Activated CD8-positive, alpha-beta memory T cell treated with anti-CD3 and anti-CD28 coated beads for 48 hours (primary cell): ENCODE data around the gene RARG.
"Not testable (repeated sequence)": the region's sequence is repeated elsewhere in the genome, so short reads cannot be mapped to it uniquely, and the experiment has no call there.

Source experiments
- DNase-seq, 3 experiments: peaks; one replicate each; pipeline ENCODE4 v3.0.0-alpha.2; 2020; ENCODE audit warnings: low read depth in 2 of 3, low spot score in 2 of 3

The RARG gene

DNA sequence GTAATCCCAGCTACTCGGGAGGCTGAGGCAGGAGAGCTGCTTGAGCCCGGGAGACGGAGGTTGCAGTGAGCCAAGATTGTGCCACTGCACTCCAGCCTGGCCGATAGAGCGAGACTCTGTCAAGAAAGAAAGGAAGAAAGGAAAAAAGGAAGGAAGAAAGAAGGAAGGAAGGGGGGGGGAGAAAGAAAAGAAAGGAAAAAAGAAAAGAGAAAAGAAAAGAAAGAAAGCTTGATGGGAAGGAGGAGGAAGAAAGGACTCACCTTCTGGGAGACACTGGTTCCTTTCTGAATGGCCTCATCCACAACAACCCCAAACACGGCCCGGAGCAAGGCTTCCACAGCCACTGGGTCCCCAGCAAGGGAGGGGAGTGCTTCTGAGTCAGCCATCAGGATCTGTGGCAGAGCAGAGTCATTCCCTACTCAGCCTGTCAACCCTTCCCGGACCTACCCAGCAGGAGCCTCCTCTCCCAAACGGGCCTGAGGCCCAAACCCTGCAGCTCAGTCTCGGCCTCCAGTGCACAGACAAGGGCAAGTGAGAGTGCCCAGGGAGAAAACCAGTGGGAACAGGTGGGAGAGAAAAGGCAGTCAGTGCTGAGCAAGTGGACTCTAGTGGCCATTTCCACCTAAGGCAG, 58.8 kb downstream of the RARG start:
- DNase-seq: no peak

- DNase-seq: no peak
Observed at GRCh38 chr12:53172352-53172751, 59.7 kb downstream of the RARG start.

- DNase-seq: no peak
Observed at GRCh38 chr12:53171725-53172329, 60.2 kb downstream of the RARG start.

DNA sequence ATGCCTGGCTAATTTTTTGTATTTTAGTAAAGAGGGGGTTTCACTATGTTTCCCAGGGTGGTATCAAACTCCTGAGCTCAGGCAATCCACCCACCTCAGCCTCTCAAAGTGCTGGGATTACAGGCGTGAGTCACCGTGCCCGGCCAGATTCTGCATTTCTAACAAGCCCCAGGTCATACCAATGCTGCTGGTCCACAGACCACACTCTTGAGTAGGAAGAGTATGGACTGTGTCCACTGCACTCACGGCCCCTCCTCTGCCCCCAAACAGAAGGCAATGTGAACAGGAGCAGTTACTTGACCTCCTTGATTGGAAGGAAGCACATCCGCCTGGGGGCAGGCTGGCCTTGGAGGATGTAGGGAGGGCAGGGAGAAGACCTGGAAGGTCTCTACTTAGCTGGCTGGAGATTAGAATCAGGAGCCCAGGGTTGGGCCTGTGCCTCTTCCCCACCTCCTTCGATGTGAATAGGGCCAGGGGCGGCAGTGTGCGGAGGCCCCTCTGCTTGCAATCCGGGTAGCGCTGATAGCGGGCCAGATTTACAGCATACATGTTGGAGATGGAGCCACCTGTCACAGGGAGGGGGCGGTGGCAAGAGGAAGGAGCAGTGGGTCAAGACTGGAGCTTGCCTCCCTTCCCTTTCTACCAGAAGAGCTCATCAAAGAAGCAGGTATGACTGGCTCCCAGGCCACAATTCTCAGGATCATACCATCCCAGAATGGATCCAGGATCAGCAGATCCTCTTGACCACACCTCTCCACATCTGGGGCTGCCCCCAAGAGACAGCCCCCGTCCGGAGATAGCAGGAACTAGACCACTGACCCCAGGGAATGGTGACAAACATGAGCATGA, 60.9 kb downstream of the RARG start:
- no peak for DNase-seq

GRCh38 chr12:53170215-53170614, 61.8 kb downstream of the RARG start:
- DNase-seq: no peak

- no peak for DNase-seq
Observed at GRCh38 chr12:53169644-53170043, 62.4 kb downstream of the RARG start.

- DNase-seq: no peak
Observed at GRCh38 chr12:53166837-53167236, 65.2 kb downstream of the RARG start.

DNA sequence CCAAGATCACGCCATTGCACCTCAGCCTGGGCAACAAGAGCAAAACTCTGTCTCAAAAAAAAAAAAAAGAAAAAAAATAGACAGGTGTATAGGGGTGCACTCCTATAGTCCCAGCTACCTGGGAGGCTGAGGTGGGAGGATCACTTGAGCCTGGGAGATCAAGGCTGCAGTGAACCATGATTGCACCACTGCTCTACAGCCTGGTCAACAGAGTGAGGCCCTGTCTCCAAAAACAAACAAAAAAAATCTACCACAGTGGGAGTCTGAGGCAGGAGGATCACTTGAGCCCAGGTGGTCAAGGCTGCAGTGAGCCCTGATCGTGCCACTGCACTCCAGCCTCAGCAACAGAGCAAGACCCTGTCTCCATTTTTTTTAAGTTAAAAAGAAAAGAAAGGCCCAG, 69.0 kb downstream of the RARG start:
- not testable (repeated sequence) for DNase-seq

GRCh38 chr12:53161119-53161911, 70.7 kb downstream of the RARG start:
- no peak for DNase-seq

- no peak for DNase-seq
Observed at GRCh38 chr12:53160673-53161072, 71.3 kb downstream of the RARG start.
